Astrocyte (in vitro differentiated cells and primary cell): Measurements from ENCODE around the gene GRAP2.
"Not testable (repeated sequence)": the region's sequence is repeated elsewhere in the genome, so short reads cannot be mapped to it uniquely, and the experiment has no call there.

Source experiments
- CTCF ChIP-seq: IDR thresholded peaks from 2 replicates; pipeline ENCODE4 v1.5.1; 2011; ENCODE audit warnings: low read depth, mild to moderate bottlenecking, inconsistent platforms, low read length, moderate library complexity; ENCODE audit not compliant: insufficient read depth
- EZH2 ChIP-seq: IDR thresholded peaks from 2 replicates; pipeline ENCODE4 v1.6.1; 2012; ENCODE audit warnings: mild to moderate bottlenecking, low read length, inconsistent platforms; ENCODE audit not compliant: insufficient read depth

GRCh38 chr22:39904024-39904423 is 3.1 kb downstream of the GRAP2 start:
- not testable (repeated sequence) for TF ChIP-seq CTCF, EZH2
